Lower leg skin (tissue), 3 donors: ENCODE data around the gene ASAP2.

ENCODE experiments used
- POLR2A ChIP-seq, 2 donors: fragments of 450-650 bp; IDR thresholded peaks; one replicate each; pipeline ENCODE4 v1.6.1; 2016 to 2017; ENCODE audit warnings: antibody characterized with exemption in 2 of 2, mild to moderate bottlenecking in 1 of 2, moderate library complexity in 1 of 2
- TF ChIP-seq, protein P1 (sequence below), 3 donors: fragments of 450-650 bp; IDR thresholded peaks; one replicate each; pipeline ENCODE4 v1.5.1; 2016; ENCODE audit warnings: antibody characterized with exemption in 3 of 3, mild to moderate bottlenecking in 3 of 3, moderate library complexity in 2 of 3

DNA sequence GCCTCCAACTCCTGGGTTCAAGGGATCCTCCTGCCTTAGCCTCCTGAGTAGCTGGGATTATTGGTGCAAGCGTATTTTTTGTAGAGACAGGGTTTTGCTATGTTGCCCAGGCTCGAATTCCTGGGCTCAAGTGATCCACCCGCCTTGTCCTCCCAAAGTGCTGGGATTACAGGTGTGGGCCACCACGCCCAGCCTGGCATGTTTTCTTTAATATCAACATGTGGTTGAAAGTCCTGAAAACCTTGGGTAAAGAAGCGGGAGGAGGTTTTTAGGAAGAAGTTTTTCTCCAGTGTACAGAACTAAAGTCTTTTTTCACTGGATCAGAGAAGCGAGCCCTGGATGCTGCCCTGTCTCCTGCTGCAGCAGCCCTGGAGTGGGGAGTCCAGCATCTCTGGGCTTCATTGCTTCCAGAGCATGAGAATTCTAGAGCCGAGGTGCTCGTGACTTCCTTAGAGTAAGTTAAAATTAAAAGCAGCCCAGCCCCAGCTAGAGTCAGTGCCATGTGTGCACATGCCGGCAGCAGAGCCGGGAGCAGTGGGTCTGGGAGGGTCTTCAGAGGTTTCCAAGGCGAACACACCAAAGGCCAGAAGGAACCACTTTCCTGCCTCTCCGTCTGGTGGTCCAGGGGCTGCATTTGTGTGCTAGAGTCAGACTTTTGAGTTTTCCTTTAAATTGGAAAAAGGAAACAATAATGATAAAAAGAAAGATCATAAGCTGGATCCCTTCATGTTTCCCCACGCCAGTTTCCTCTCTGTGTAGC lies 185.5 kb downstream of the ASAP2 start:
- TF ChIP-seq, protein P1, sequence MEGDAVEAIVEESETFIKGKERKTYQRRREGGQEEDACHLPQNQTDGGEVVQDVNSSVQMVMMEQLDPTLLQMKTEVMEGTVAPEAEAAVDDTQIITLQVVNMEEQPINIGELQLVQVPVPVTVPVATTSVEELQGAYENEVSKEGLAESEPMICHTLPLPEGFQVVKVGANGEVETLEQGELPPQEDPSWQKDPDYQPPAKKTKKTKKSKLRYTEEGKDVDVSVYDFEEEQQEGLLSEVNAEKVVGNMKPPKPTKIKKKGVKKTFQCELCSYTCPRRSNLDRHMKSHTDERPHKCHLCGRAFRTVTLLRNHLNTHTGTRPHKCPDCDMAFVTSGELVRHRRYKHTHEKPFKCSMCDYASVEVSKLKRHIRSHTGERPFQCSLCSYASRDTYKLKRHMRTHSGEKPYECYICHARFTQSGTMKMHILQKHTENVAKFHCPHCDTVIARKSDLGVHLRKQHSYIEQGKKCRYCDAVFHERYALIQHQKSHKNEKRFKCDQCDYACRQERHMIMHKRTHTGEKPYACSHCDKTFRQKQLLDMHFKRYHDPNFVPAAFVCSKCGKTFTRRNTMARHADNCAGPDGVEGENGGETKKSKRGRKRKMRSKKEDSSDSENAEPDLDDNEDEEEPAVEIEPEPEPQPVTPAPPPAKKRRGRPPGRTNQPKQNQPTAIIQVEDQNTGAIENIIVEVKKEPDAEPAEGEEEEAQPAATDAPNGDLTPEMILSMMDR (IDR thresholded peaks at IDR 0.05): no peak
- no peak for TF ChIP-seq POLR2A (IDR thresholded peaks at IDR 0.05)
